HFF-Myc (cell line): ENCODE measurements around the gene COL19A1.

Experiments
- DNase-seq: peaks from one replicate; pipeline ENCODE4 v3.0.0-alpha.2; 2011; ENCODE audit warnings: low read depth; ENCODE audit errors: extremely low read depth
- H3K4me3 ChIP-seq: replicated peaks from 2 replicates; pipeline ENCODE4 v1.5.1; 2011; ENCODE audit warnings: low read depth, mild to moderate bottlenecking, control low read depth, low read length
- CTCF ChIP-seq: IDR thresholded peaks from 2 replicates; pipeline ENCODE4 v1.5.1; 2012; ENCODE audit warnings: mild to moderate bottlenecking, low read depth, low read length, control low read depth; ENCODE audit errors: missing control alignments

Gene COL19A1

GRCh38 chr6:69873291-69873690 lies 6.9 kb downstream of the COL19A1 start:
- DNase-seq, result no peak
- TF ChIP-seq CTCF, result no peak
- H3K4me3 ChIP-seq, result no peak overlapping the region

- DNase-seq, result no peak
- no peak for TF ChIP-seq CTCF
- H3K4me3 ChIP-seq, result no peak overlapping the region
Measured at GRCh38 chr6:69875715-69876114, 9.4 kb downstream of the COL19A1 start.

- DNase-seq, result no peak
- no peak overlapping the region for H3K4me3 ChIP-seq
- no peak for TF ChIP-seq CTCF
Measured at GRCh38 chr6:69878795-69879194, 12.4 kb downstream of the COL19A1 start.

GRCh38 chr6:69880601-69881000 lies 14.2 kb downstream of the COL19A1 start:
- DNase-seq, result no peak
- H3K4me3 ChIP-seq, result no peak overlapping the region
- TF ChIP-seq CTCF, result no peak

- no peak for DNase-seq
- H3K4me3 ChIP-seq, result no peak overlapping the region
- TF ChIP-seq CTCF, result no peak
Measured at GRCh38 chr6:69881322-69882151, 15.2 kb downstream of the COL19A1 start.

- H3K4me3 ChIP-seq, result no peak overlapping the region
- TF ChIP-seq CTCF, result no peak
- no peak for DNase-seq
Measured at GRCh38 chr6:69883551-69883950, 17.2 kb downstream of the COL19A1 start.
